OCI-LY1 (cell line): ENCODE measurements around the gene MELTF.

Experiments
- H2AFZ ChIP-seq: fragments of 200-600 bp; sonication (generic), shearing (Covaris generic); 2 replicates; pipeline ENCODE4 v1.6.0; 2014; ENCODE audit warnings: antibody characterized with exemption, mild to moderate bottlenecking, low read length
- H3F3A ChIP-seq: fragments of 200-600 bp; sonication (generic), shearing (Covaris generic); 2 replicates; pipeline ENCODE4 v1.6.0; 2014; ENCODE audit warnings: mild to moderate bottlenecking, antibody characterized with exemption, low read length, moderate library complexity; ENCODE audit not compliant: insufficient read depth
- H3K27ac ChIP-seq: fragments of 200-600 bp; sonication (generic); 2 replicates; pipeline ENCODE4 v1.5.1; 2014; ENCODE audit warnings: low read length, mixed run types, mild to moderate bottlenecking, low read depth; ENCODE audit not compliant: poor library complexity, severe bottlenecking
- H3K27me3 ChIP-seq: fragments of 200-600 bp; sonication (generic); 2 replicates; pipeline ENCODE4 v1.6.0; 2014; ENCODE audit warnings: antibody characterized with exemption, mild to moderate bottlenecking, low read length, moderate library complexity; ENCODE audit not compliant: insufficient read depth
- H3K36me3 ChIP-seq: fragments of 200-600 bp; sonication (generic); 2 replicates; pipeline ENCODE4 v1.6.1; 2014; ENCODE audit warnings: mild to moderate bottlenecking, antibody characterized with exemption, low read length, moderate library complexity, mixed read lengths; ENCODE audit not compliant: insufficient read depth
- H3K4me1 ChIP-seq: fragments of 200-600 bp; sonication (generic); 2 replicates; pipeline ENCODE4 v1.5.1; 2014; ENCODE audit warnings: mild to moderate bottlenecking, low read length, moderate library complexity; ENCODE audit not compliant: insufficient read depth, severe bottlenecking
- H3K4me2 ChIP-seq: fragments of 200-600 bp; sonication (generic), shearing (Covaris generic); 2 replicates; pipeline ENCODE4 v1.6.1; 2014; ENCODE audit warnings: low read length
- H3K4me3 ChIP-seq: fragments of 200-600 bp; sonication (generic); 2 replicates; pipeline ENCODE4 v1.5.1; 2014; ENCODE audit warnings: low read length, low read depth, mild to moderate bottlenecking, mixed read lengths; ENCODE audit not compliant: poor library complexity, severe bottlenecking
- H3K79me2 ChIP-seq: fragments of 200-600 bp; shearing (Covaris generic); 2 replicates; pipeline ENCODE4 v1.6.1; 2016; ENCODE audit warnings: mixed run types, low read length, mixed read lengths; ENCODE audit not compliant: insufficient read depth
- H3K9ac ChIP-seq: fragments of 200-600 bp; sonication (generic), shearing (Covaris generic); 2 replicates; pipeline ENCODE4 v1.6.1; 2014; ENCODE audit warnings: mild to moderate bottlenecking, low read length, mixed read lengths
- H3K9me2 ChIP-seq: fragments of 200-600 bp; sonication (generic), shearing (Covaris generic); 2 replicates; pipeline ENCODE4 v1.6.1; 2014; ENCODE audit warnings: low read depth, mild to moderate bottlenecking, low read length, mixed read lengths
- H3K9me3 ChIP-seq: fragments of 200-600 bp; shearing (Covaris generic); 2 replicates; pipeline ENCODE4 v1.6.1; 2014; ENCODE audit warnings: low read length, mixed read lengths
- H4K20me1 ChIP-seq: fragments of 200-600 bp; sonication (generic), shearing (Covaris generic); 2 replicates; pipeline ENCODE4 v1.6.0; 2016; ENCODE audit warnings: mild to moderate bottlenecking, low read length; ENCODE audit not compliant: insufficient read depth
- EZH2 ChIP-seq: fragments of 200-600 bp; sonication (generic), shearing (Covaris generic); IDR thresholded peaks from 2 replicates; pipeline ENCODE4 v1.8.0; 2017; ENCODE audit warnings: borderline replicate concordance, mixed run types, mild to moderate bottlenecking, antibody characterized with exemption, low read length, moderate library complexity, mixed read lengths
- TF ChIP-seq, protein P1 (sequence below): fragments of 200-600 bp; sonication (generic), shearing (Covaris generic); IDR thresholded peaks from 2 replicates; pipeline ENCODE4 v1.5.1; 2017; ENCODE audit warnings: mild to moderate bottlenecking, antibody characterized with exemption, low read length, moderate library complexity, mixed read lengths

MELTF gene

DNA sequence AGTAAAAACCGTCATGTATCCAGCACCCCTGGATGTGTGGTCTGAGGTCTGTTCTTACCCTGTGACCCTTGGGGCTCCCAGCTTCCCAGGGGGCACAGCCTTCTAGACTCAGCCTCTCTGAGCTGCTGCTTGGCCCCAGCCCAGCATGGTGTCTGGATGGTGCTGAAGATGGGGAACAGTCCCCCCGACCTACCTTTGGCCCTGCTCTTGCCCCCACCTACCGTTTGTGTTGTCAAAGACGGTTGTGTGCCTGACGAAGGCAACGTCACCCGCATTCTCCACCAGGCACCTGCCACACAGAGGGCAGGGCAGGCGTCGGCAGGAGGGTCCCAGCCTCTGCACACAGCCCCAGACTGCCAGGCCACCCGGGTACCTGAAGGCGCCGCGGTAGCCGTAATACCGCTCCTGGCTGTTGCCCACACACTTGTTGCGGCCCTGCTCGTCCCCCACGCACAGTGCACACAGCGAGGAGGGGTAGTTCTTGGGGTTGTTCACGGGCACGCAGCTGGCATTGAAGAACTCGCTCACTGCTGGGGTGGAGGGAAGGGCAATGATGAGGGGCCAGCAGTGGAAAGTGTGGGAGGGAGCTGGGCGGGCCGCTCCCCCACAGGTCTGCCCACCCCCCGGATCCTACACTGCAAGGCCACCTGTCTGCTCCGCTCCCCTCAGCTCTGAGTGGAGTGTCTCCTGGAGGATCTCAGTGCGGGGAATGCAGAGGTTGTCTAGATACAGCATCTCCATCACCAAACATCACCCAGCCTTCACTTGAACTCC lies 21.0 kb downstream of the MELTF start:
- Histone ChIP-seq H3K36me3 (no peaks in the 10 kb centered on the region), H3K4me1 (peaks cover 10% of the 10 kb centered on the region), H2AFZ (no peak overlapping the region), H3K79me2 (no peaks in the 10 kb centered on the region), H3K9me2 (no peaks in the 10 kb centered on the region), H3K9me3 (no peaks in the 10 kb centered on the region), H3K27me3 (peaks cover 31% of the 10 kb centered on the region), H4K20me1 (no peaks in the 10 kb centered on the region), H3K9ac (no peak overlapping the region), H3K4me3 (no peak overlapping the region), H3K27ac (no peak overlapping the region), H3F3A (no peaks in the 10 kb centered on the region), H3K4me2 (no peak overlapping the region)
- no peak for TF ChIP-seq EZH2
- TF ChIP-seq, protein P1, sequence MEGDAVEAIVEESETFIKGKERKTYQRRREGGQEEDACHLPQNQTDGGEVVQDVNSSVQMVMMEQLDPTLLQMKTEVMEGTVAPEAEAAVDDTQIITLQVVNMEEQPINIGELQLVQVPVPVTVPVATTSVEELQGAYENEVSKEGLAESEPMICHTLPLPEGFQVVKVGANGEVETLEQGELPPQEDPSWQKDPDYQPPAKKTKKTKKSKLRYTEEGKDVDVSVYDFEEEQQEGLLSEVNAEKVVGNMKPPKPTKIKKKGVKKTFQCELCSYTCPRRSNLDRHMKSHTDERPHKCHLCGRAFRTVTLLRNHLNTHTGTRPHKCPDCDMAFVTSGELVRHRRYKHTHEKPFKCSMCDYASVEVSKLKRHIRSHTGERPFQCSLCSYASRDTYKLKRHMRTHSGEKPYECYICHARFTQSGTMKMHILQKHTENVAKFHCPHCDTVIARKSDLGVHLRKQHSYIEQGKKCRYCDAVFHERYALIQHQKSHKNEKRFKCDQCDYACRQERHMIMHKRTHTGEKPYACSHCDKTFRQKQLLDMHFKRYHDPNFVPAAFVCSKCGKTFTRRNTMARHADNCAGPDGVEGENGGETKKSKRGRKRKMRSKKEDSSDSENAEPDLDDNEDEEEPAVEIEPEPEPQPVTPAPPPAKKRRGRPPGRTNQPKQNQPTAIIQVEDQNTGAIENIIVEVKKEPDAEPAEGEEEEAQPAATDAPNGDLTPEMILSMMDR: no peak

DNA sequence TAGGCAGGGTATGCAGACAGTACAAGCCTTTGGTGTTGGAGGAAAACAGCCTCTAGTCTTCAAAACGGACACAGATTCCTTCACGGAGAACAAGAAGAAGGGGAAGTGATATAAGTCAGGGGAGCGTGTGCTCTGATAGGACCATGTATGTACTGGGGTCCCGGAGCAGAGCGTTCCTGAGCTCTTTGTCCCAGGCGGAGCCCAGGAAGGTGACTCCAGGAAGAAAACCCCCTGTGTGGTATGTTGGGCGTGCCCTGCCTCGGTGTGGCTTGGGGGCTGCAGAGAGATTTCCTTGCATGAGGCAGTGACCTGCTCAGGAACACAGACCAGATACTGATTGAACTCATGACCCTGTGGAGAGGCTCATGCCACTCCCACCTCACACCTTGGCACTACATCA lies 21.7 kb downstream of the MELTF start:
- Histone ChIP-seq H3K9me3 (no peaks in the 10 kb centered on the region), H3K4me3 (no peak overlapping the region), H3K79me2 (no peaks in the 10 kb centered on the region), H3K36me3 (no peaks in the 10 kb centered on the region), H3K4me1 (peaks cover 12% of the 10 kb centered on the region), H3K9me2 (no peaks in the 10 kb centered on the region), H3K27me3 (peaks cover 28% of the 10 kb centered on the region), H3K27ac (no peak overlapping the region), H3K9ac (no peak overlapping the region), H2AFZ (no peak overlapping the region), H4K20me1 (no peaks in the 10 kb centered on the region), H3F3A (no peaks in the 10 kb centered on the region), H3K4me2 (no peak overlapping the region)
- no peak for TF ChIP-seq EZH2
- TF ChIP-seq, protein P1: no peak

DNA sequence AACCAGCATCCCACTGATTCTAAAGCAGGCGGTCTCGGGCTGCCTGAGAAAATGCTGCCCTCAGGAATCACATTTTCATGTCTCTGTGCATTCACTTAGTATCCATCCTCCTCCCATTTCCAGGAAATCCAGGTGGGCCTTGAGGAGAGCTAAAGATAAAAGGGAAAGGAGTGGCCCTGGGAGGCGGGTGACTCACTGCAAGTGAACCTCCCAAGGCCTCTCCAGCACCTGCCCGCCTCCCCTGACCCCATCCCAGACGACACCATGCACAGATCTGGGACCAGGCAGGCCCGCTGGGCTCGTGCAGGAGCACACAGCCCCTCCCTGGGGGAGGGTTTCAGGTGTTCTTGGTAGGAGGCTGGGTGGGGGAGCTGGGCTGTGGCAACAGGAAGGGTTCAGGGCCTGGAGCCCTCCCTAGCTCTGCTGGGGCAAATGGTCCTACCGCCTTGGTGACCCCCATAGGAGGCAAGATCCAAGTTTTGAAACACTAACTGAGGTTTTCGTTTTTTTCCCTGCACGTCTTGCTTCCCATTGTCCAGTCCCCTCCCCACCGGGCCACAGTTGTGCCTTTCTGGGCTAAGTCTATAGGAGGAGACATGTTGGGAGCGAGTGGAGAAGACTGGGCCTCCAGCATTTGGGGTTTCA lies 22.2 kb downstream of the MELTF start:
- no peaks in the 10 kb centered on the region for H3F3A ChIP-seq
- no peak overlapping the region for H2AFZ ChIP-seq
- no peak overlapping the region for H3K9ac ChIP-seq
- H3K27me3 ChIP-seq: peaks cover 26% of the 10 kb centered on the region
- no peaks in the 10 kb centered on the region for H3K36me3 ChIP-seq
- H3K27ac ChIP-seq: no peak overlapping the region
- no peaks in the 10 kb centered on the region for H3K9me3 ChIP-seq
- H4K20me1 ChIP-seq: no peaks in the 10 kb centered on the region
- no peak overlapping the region for H3K4me2 ChIP-seq
- peaks cover 14% of the 10 kb centered on the region for H3K4me1 ChIP-seq
- TF ChIP-seq, protein P1: no peak
- TF ChIP-seq EZH2: no peak
- no peaks in the 10 kb centered on the region for H3K9me2 ChIP-seq
- no peak overlapping the region for H3K4me3 ChIP-seq
- no peaks in the 10 kb centered on the region for H3K79me2 ChIP-seq
